ENCODE data around the gene PRRX2.

PRRX2 gene

DNA sequence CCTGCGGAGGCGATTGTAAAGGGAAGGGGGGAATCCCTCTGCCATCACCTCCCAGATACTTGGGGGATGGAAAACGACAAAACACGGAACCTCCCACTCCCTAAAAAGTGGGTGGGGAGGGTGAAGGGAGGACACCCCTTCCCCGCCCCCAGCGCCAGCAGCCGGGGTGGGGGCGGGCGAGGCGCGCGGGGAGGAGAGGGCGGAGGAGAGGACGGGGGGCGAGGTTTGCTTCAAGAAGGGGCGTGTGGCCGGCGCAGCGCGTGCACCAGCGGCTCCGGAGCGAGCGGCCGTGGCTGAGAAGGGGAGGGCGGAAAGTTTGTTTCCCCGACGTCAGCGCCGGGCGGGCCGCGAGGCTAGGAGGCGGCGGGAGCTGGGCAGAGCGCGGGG lies at the start of gene PRRX2:
PRRX2 (plus strand) TSS at position 259 of the 387 bp plus-strand sequence. CDS start 221 bp downstream, outside the sequence.
- peak in 1 of 56 donors; percentile 33 for DNase-seq

DNA sequence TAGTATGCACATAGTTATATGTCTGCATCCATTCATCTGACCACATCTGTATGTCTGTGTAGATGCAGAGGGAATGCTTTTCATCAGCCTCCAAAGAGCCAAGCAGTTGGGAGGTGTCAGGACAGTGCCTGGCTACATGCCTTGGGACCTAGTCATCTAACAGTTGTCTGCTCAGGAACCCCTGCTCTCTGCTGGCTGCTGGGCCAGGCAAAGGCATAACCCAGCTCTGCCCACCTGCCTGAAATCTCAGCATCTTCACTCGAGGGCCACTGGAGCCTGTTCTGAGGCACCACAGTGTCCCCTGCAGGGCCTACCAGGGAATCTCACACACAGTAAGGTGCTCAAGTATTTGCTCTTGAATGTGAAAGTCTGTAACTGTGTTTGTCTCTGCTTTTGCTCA lies 48.3 kb upstream of the PRRX2 start:
- DNase-seq = peak in 1 of 56 donors; percentile 24

DNA sequence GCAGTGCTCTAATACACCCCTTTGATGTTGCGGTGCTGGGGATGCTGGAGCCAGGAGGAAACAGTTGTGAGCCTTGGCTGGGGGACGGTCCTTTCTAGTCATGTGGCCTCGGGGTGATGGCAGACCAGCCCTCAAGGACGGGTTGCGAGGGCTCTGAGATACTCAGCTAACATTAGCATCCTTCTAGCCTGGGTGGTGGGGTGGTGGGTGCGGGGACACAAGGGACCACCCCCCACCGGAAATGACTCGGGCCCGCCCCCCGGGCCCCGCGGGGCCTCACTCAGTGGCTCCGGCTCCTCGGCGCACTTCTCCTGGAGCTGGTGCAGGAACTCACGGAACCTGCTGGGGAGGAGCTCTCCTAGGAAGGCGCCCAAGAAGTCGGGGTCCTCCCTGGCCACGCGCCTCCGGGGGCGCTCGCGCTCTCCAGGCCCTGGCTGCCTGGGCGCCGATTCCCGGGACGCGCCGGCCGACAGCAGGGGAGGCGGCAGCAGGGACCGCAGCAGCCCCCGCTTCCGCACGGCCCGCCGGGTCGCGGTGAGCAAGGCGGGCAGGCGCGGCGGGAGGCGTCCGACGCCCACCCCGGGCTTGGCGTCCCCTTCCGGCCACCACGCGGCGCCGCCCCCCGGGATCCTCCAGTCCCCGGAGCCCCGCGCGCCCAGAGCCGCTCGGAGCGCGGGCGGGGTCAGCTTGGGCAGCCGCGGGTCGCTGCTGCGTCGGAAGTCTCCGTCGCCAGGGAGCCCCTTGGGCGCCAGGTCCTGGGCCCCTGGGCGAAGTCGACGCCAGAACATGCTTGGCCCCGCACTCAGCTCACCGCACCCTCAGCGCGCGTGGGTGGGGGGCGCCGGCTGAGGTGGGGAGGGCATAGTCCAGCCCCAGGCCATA lies 45.4 kb upstream of the PRRX2 start:
- peak in 2 of 56 donors; percentile 25 to 35 for DNase-seq

DNA sequence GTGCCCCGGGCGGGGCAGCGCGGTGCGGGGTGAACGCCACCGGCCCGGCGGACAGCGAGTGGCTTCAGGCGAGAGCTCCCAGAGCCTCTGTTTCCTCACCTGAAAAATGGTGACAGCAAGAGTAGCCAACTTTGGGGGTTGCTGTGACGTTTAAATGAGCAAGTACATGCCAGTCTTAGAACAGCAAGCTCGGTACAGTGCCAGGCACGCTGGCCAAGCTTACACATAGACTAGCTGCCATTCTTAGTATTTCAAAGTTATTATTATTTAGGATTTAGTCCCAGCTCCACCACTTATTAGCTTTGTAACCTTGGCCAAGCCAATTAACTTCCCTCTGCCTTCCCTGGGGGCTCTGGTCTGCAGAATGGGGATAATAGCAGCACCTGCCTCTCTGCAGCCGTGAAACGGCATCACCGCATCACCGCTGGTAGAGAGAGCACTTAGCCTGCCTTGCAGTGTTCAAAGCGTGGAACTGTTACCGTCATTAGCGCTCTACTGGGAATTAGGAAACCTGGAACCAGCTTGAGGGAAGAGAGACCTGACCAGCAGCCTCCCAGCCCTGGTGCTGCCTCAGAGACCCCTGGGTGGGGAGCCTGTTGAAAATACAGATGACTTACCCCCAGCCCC lies 44.7 kb upstream of the PRRX2 start, which contains the start of gene C9orf50:
C9orf50 (minus strand) TSS at position 433 of the 627 bp plus-strand sequence. CDS start 527 bp downstream, outside the sequence.
- DNase-seq = no peak

DNA sequence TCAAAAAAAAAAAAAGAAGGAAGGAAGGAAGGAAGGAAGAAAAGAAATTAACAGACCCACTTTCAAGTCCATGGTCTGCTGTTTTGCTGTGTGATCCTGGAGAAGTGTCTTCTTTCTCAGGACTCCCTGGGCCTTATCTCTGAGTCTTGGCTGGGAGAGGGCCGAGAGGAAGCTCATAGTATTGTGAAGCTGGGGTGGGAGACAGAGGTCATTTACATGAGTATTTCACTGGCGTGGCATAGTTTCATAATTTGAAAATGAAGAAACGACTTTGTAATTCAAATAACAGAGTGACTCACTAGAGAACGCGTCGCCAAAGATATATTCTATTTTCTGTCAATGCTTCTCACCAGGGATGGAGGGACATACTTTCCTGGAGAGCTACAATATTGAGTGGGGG lies 42.1 kb upstream of the PRRX2 start:
- DNase-seq = no peak

DNA sequence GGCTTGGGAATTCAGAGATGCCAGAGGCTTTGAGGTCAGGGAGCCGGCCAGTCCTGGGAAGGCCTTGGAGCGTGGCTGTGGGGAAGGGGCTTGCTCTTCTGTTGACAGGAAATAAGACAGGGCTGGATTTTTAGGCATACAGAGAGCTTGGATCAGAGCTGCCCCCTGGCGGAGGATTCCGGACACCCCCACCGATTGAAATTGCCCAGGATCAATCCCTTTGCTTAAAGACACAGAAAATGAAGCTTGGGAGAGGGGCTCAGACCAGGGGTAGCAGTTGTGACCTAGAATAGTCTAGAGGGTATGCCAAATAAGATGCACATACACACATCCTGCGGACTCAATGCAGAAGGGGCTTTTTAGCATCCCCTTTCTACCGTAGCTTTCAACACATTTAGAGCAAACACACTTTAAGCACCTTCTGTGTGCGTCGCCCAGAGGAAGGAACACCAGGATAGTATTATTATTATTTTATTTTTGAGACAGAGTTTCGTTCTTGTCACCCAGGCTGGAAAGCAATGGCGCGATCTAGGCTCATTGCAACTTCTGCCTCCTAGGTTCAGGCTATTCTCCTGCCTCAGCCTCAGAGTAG lies 41.2 kb upstream of the PRRX2 start:
- peak in 29 of 56 donors; percentile 13 to 71 (median 27) for DNase-seq

DNA sequence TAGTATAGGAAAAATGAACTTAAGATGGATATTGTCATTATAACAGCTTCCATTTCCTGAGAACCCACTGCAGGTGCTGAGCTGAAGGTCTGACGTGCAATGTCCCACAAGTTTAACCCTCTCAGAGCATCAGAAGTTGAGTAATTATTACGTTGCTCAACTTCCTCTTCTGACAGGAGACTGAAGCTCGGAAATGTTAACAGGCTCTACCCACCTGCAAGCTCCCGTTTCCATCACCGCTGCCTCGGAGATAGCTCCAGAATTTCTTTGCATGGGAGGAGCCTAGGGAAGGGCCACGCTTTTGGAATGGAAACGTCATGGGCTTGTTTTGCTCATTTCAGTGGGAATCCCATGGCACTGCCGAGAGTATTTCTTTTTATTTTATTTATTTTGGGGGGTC lies 40.5 kb upstream of the PRRX2 start:
- peak in 5 of 56 donors; percentile 9 to 36 (median 24) for DNase-seq

DNA sequence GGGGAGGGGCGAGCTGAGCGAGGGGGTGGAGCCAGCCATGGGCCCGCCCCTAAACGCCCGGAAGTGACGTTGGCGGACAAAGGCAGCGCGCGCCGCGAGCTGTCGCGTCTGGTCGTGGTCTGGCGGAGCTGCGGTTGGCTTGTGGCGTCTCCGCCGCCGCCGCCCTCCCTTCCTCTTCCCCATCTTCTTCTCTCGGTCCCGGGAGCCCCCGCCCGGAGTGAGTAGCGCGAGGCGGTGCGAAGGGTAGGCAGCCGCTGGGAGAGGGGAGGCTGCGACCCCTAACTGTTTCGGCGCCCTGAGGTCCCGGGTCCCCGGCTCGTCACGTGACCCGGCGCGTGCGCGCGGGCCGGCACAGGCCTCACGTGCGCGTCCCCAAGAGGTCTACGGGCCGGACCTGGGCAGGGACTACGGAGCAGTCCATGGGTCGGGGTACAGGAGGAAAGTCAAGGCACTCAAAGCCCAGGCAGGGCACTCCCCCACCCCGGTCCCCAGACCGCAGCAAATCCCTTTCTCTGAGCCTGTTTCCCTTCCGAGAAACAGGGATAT lies 39.3 kb upstream of the PRRX2 start, which contains the start of gene NTMT1:
NTMT1 (plus strand) TSS at position 85 of the 546 bp plus-strand sequence. CDS start 6,541 bp downstream, outside the sequence.
- peak in 55 of 56 donors; percentile 52 to 95 (median 86) for DNase-seq

DNA sequence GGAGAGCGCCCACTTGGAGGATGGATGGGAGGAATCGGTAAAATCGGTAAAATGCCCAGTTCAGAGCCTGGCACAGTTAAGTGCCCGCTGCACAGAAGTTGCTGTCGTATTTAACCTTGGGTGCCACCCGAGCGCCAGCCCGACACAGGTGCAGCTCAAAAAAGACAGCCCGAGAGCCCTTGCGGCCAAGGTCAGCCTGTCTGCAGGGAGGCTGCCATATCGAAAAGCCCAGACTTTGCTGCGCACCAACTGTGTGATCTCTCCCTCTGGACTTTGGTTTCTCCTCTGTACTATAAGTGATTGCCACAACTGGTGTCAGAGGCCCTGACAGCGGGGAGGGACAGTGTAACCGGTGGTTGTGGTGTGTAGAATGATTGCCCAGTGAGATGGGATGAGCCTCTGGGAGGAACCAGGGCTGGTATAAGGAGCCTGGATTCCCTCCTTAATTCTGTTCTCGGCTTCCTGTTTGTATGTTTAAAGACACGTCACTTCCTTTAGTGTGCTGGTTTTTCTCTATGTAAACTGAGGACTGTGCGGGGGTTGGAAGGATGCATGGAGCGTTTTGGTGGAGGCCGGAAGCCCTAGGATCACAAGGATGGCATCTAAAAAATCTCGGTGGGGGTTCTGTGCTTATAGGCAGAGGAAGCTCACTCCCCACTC lies 38.7 kb upstream of the PRRX2 start:
- peak in 2 of 56 donors; percentile 39 to 61 for DNase-seq

DNA sequence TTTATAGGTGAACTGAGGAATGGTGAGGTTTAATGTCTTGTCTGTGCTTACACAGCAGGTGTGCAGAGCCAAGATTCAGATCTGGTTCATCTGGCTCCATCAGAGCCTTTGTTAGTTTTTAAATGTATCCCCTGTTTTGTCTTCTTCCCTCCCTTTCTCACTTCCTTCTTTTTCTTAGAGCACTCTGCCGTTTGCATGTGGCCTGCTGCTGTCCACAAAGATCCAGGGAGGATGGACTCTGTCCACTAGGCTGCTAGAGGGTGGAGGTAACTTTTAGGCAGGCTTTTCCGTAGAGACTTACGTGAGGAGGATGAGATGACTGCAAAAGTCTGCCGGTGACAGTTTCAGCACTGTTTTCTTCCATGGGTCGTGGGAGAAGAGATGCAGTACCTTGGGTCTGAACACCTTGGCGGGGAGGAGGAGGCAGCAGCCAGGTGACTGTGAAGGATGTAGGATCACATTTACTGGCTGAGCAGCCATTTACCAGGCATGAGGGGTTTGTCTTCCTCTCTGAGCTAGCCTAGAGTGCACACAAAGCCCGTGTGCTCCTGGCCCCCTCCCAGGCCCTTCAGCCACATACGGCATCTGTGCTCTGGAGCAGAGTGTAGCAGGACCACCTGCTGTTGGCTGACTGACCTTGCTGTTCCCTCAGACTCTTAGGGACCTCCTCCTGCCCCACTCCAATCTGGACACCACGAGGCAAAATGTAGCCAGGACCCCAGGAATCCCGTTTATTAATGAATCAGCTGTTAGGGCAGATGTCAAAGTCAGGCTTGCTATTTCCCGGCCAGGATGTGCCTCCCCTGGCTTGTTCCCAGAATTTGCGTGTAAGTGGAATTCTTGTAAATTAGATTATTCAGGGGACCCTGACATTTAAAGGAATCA lies 37.6 kb upstream of the PRRX2 start:
- DNase-seq = no peak

DNA sequence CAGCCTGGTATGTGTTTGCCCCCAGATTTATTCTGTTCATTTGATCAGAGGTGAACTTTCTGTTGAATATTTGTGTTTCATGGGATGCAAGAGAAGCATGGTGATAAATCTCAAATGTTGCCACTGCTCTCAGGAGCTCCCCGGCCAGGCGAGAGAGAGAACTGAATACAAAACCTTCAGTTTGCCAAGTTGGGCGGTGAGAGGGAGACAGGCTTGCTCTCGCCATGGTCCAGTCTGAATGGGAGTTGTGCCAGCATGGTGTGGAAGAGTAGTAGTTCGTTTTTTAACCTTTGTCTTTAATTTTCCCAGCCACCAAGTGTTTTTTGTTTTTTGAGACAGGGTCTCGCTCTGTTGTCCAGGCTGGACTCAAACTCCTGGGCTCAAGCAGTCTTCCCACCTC lies 36.7 kb upstream of the PRRX2 start:
- DNase-seq = no peak

DNA sequence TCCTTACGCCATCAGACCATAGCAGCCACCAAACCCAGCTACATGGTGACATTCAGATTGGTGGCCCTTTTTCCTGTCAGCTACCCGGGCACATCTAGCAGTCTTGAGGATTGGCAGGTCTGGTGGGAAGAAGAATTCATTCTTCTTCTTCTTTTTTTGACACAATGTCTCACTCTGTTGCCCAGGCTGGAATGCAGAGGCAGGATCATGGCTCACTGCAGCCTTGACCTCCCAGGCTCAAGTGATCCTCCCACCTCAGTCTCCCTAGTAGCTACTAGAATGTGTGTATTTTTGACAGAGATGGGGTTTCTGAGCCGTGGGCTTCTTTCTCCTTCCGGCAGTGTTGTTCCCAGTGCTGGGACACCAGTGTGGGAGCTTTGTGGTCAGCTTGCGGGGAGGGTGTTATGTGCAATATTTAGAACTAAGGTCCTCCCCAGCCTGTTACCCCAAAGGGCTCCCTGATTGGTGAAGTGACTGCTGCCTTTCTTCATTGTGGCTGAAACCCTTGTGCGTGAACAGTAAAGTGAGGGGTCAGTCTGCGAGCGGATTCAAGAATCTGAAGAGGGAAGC lies 36.1 kb upstream of the PRRX2 start:
- no peak for DNase-seq

DNA sequence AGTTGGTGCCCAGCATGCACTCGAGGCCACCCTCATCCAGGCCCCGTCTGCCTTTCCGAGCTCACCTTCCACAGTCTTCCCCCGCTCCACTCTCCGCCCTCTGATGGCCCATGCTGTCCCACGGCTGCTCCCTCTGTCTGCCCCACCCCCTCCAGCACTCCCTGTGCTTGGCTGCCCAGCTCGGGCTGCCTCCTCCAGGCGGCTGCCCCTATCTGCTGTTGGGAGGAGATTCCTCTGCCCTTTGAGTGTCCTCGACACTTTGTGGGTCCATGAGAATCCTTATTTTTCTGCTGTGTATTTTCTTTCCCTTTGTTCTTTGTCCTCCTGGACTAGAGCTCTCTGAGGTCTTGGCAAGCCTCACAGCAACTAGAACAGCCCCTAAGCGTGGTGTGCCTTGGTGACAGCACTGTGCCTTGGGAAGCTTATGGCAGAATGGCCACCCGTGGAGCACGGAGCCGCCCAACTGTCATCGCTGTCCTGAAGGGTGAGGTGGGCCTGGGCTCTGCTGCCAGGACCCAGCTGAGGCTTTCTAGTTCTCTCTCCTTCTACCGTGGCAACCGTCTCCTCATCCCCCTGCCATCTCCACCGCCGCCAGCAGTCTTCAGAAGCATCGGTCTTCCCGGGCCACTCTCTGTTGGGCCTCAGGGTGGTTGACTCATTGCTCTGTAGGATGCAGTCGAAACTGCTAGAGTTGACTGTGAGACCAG lies 34.3 kb upstream of the PRRX2 start:
- peak in 12 of 56 donors; percentile 15 to 62 (median 39) for DNase-seq

DNA sequence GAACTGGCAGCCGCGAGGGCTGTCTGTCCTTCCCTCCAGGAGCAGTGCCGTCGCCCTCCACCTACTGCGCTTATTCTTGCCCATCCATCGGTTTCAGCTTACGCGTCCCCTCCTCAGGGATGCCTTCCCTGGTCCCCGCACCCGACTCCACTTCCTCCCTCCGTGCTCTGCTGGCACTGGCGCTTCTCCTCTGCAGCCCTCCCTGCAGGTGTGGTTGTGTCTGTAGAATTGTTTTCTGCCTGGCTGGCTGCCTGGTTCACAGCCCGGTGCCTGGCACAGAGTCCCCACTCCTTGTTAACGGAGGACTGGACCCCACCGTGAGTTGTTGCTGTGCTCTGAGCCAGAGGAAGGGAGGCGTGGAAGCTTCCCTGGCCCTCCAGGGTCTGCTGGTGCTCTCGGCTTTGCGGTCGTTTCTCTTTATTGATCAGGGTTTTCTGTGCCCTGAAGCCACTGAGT lies 33.7 kb upstream of the PRRX2 start:
- DNase-seq = peak in 1 of 56 donors; percentile 32

DNA sequence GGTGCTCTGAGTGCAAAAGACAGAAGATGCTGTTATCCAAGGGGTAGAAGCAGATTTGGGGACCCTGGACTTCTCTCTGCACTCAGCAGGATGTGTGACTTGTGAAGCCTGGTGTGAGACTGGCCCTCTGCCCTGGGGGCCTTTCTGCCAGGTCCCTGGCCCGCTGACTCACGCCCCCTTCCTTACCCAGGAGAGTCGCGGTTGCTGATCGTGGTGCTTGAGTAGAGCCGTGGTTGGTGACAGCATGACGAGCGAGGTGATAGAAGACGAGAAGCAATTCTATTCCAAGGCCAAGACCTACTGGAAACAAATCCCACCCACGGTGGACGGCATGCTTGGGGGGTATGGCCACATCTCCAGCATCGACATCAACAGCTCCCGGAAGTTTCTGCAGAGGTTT lies 33.0 kb upstream of the PRRX2 start:
- DNase-seq = no peak

DNA sequence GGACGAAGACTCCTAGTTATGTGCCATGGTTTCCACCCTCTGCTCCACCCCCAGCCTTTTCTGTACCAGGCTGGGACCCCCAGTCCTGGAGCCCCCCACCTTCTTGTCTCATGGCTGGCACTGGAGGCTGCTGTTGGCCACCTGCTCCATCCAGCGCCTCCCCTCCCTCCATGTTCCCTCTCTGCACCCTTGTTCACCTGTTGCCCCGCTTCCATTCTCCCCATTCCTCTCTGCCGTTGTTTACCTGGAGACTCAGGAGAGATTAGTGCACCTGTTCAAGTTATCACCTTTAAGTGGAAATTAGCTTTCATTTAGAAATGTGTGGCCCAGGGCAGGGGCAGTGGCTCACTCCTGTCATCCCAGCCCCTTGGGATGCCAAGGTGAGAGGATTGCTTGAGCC lies 32.2 kb upstream of the PRRX2 start:
- DNase-seq = no peak

DNA sequence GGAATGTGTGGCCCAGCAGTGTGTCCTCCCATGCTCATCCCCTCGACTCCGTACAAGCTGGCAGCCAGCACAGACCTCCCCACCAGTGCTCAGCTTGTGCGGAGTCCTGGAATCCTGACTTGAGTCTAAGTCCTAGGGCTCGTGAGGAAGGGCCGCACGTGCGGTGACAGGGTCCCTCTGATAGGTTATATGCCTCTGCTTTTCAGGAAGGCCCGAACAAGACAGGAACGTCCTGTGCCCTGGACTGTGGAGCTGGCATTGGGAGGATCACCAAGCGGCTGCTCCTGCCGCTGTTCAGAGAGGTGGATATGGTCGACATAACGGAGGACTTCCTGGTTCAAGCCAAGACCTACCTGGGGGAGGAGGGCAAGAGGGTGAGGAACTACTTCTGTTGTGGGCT lies 31.6 kb upstream of the PRRX2 start:
- DNase-seq = no peak

DNA sequence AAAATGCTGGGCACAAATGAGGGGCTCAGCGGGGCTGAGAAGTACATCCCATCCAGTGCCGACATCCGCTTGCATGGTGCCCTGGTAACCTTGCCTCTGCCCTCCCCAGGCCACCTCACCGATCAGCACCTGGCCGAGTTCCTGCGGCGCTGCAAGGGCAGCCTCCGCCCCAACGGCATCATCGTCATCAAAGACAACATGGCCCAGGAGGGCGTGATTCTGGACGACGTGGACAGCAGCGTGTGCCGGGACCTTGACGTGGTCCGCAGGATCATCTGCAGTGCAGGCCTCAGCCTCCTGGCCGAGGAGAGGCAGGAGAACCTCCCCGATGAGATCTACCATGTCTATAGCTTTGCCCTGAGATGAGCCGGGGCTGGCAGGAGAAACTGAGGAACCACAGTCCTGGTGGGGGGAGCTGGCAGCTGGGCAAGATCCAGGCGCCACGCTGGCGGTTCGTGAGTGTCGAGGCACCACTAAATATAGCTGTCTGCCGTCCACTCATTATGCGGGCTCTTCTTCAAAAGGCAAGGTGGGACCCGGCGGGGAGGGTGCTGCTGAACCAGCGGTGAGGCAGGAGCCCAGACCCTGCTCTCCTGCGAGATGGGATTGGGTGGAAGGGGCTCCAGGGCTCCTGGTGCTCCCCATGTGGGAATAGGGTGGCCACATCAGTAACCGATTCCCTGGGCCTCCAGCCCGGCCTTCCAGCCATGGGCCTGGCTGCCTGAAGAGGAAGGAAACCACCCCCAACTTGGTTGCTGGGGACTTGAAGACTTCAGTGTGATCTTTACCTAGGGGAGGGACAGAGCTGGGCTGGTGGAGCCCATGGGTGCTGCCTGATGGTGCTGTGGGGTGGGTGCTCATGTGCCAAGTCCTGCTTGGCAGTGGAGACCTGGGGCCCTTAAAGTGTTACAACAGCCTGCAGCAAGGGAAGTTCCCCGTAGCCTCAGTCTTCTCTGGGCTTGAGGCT lies 30.1 kb upstream of the PRRX2 start:
- no peak for DNase-seq

Data from nucleus accumbens (tissue), 56 donors.